SK-N-SH treated with all-trans-retinoic acid at 6 μM for 48 hours (cell line): Measurements from ENCODE around the gene STOM.

ENCODE experiments used
- ATAC-seq: fragments of 200-7000 bp; cut with Tn5 transposase; 3 replicates; pipeline ENCODE4 v1.9.1; 2020; ENCODE audit warnings: mild to moderate bottlenecking, moderate library complexity
- ARNTL ChIP-seq: fragments of 450-650 bp; formaldehyde crosslinking; IDR thresholded peaks from 2 replicates; pipeline ENCODE4 v1.5.0; 2020; ENCODE audit warnings: low read depth, mild to moderate bottlenecking, moderate library complexity, borderline replicate concordance
- BACH2 ChIP-seq: fragments of 250-450 bp; sonication (Bioruptor Pico); IDR thresholded peaks from 2 replicates; pipeline ENCODE4 v1.9.0; 2021; ENCODE audit warnings: mild to moderate bottlenecking, borderline replicate concordance
- CSDC2 ChIP-seq: fragments of 250-450 bp; sonication (Bioruptor Pico); IDR thresholded peaks from 2 replicates; pipeline ENCODE4 v1.5.0; 2020; ENCODE audit warnings: mild to moderate bottlenecking, moderate library complexity
- ESRRG ChIP-seq: fragments of 250-450 bp; sonication (Bioruptor Pico); IDR thresholded peaks from 2 replicates; pipeline ENCODE4 v1.6.1; 2021; ENCODE audit warnings: mild to moderate bottlenecking
- ISL1 ChIP-seq: fragments of 250-450 bp; sonication (Bioruptor Pico); IDR thresholded peaks from 2 replicates; pipeline ENCODE4 v2.1.2; 2022; ENCODE audit warnings: mild to moderate bottlenecking, moderate library complexity
- OSR1 ChIP-seq: fragments of 250-450 bp; sonication (Bioruptor Pico); IDR thresholded peaks from 2 replicates; pipeline ENCODE4 v1.8.0; 2022; ENCODE audit warnings: moderate library complexity, mild to moderate bottlenecking, inconsistent platforms
- POU6F1 ChIP-seq: fragments of 250-450 bp; sonication (Bioruptor Pico); IDR thresholded peaks from 2 replicates; pipeline ENCODE4 v1.8.0; 2021; ENCODE audit warnings: low read depth, mild to moderate bottlenecking, moderate library complexity, borderline replicate concordance
- PPARA ChIP-seq: fragments of 250-450 bp; sonication (Bioruptor Pico); IDR thresholded peaks from 2 replicates; pipeline ENCODE4 v1.5.0; 2020; ENCODE audit warnings: mild to moderate bottlenecking, borderline replicate concordance
- RARB ChIP-seq: fragments of 250-450 bp; sonication (Bioruptor Pico); IDR thresholded peaks from 2 replicates; pipeline ENCODE4 v1.8.0; 2021; ENCODE audit warnings: mild to moderate bottlenecking, moderate library complexity
- SNAI2 ChIP-seq: fragments of 250-450 bp; sonication (Bioruptor Pico); IDR thresholded peaks from 2 replicates; pipeline ENCODE4 v1.5.0; 2020; ENCODE audit warnings: mild to moderate bottlenecking, moderate library complexity
- TCF4 ChIP-seq: fragments of 250-450 bp; sonication (Bioruptor Pico); IDR thresholded peaks from 2 replicates; pipeline ENCODE4 v1.8.0; 2021; ENCODE audit warnings: mild to moderate bottlenecking, moderate library complexity, borderline replicate concordance
- TOX ChIP-seq: fragments of 250-450 bp; sonication (Bioruptor Pico); IDR thresholded peaks from 2 replicates; pipeline ENCODE4 v1.8.0; 2021; ENCODE audit warnings: mild to moderate bottlenecking, moderate library complexity, borderline replicate concordance
- TSHZ2 ChIP-seq: fragments of 250-450 bp; sonication (Bioruptor Pico); IDR thresholded peaks from 2 replicates; pipeline ENCODE4 v1.5.0; 2020; ENCODE audit warnings: mild to moderate bottlenecking, moderate library complexity
- ZC3H10 ChIP-seq: fragments of 250-450 bp; sonication (Bioruptor Pico); IDR thresholded peaks from 2 replicates; pipeline ENCODE4 v1.5.1; 2021; ENCODE audit warnings: mild to moderate bottlenecking, moderate library complexity
- ZFP3 ChIP-seq: fragments of 250-450 bp; sonication (Bioruptor Pico); IDR thresholded peaks from 2 replicates; pipeline ENCODE4 v1.5.0; 2020; ENCODE audit warnings: mild to moderate bottlenecking, moderate library complexity
- ZFP30 ChIP-seq: fragments of 450-650 bp; formaldehyde crosslinking; IDR thresholded peaks from 2 replicates; pipeline ENCODE4 v1.5.0; 2022; ENCODE audit warnings: mild to moderate bottlenecking, moderate library complexity
- ZNF565 ChIP-seq: fragments of 450-650 bp; formaldehyde crosslinking; conservative IDR thresholded peaks from 2 replicates; pipeline ENCODE4 v1.5.0; 2020; ENCODE audit warnings: low read depth, mild to moderate bottlenecking, moderate library complexity
- ZNF70 ChIP-seq: fragments of 450-650 bp; formaldehyde crosslinking; IDR thresholded peaks from 2 replicates; pipeline ENCODE4 v1.5.0; 2020; ENCODE audit warnings: mild to moderate bottlenecking, moderate library complexity
- ZNF8 ChIP-seq: fragments of 450-650 bp; formaldehyde crosslinking; IDR thresholded peaks from 2 replicates; pipeline ENCODE4 v1.5.0; 2020; ENCODE audit warnings: mild to moderate bottlenecking, moderate library complexity
- TF ChIP-seq, protein P1 (sequence below): fragments of 250-450 bp; sonication (Bioruptor Pico); IDR thresholded peaks from 2 replicates; pipeline ENCODE4 v1.5.1; 2021; ENCODE audit warnings: mild to moderate bottlenecking, moderate library complexity
- TF ChIP-seq, protein P2 (sequence below): fragments of 250-450 bp; sonication (Bioruptor Pico); IDR thresholded peaks from 2 replicates; pipeline ENCODE4 v1.5.1; 2020; ENCODE audit warnings: low read depth, mild to moderate bottlenecking, moderate library complexity
- TF ChIP-seq, protein P3 (sequence below): fragments of 250-450 bp; sonication (Bioruptor Pico); IDR thresholded peaks from 2 replicates; pipeline ENCODE4 v1.8.0; 2020; ENCODE audit warnings: mild to moderate bottlenecking, moderate library complexity, borderline replicate concordance

The STOM gene

GRCh38 chr9:121345070-121345469 is 25.0 kb downstream of the STOM start:
- no peak for ATAC-seq

DNA sequence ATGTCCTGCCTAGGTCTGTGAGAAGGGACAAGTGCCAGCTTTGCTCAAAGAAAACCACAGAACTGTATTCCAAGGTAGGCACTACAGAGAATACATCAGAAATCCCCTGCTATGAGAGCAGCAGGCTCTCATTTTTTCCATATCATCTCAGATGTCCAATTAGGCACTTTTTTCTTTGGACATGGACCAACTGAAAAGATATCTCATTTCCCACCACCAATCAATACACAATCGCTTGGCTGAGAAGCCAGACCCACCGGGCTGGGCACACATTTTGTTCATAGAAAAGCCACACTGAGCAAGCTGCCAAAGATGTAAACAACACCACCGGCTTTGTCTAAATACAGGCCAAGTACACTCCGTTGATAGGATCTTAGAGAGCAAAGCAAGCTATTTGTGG is 25.9 kb downstream of the STOM start:
- ATAC-seq, result no peak
- TF ChIP-seq ISL1 (CRISPR knock-in tag) (no peak), ZFP3 (no peak), OSR1 (CRISPR knock-in tag) (no peak), CSDC2 (CRISPR knock-in tag) (no peak), TOX (CRISPR knock-in tag) (no peak), TCF4 (CRISPR knock-in tag) (no peak), ZFP30 (no peak), ESRRG (no peak), PPARA (CRISPR knock-in tag) (no peak), SNAI2 (CRISPR knock-in tag) (no peak), ZNF8 (CRISPR knock-in tag) (no peak), ZNF70 (CRISPR knock-in tag) (no peak)
- TF ChIP-seq, protein P1, sequence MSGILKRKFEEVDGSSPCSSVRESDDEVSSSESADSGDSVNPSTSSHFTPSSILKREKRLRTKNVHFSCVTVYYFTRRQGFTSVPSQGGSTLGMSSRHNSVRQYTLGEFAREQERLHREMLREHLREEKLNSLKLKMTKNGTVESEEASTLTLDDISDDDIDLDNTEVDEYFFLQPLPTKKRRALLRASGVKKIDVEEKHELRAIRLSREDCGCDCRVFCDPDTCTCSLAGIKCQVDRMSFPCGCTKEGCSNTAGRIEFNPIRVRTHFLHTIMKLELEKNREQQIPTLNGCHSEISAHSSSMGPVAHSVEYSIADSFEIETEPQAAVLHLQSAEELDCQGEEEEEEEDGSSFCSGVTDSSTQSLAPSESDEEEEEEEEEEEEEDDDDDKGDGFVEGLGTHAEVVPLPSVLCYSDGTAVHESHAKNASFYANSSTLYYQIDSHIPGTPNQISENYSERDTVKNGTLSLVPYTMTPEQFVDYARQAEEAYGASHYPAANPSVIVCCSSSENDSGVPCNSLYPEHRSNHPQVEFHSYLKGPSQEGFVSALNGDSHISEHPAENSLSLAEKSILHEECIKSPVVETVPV (CRISPR knock-in tag), result no peak
- TF ChIP-seq, protein P2, sequence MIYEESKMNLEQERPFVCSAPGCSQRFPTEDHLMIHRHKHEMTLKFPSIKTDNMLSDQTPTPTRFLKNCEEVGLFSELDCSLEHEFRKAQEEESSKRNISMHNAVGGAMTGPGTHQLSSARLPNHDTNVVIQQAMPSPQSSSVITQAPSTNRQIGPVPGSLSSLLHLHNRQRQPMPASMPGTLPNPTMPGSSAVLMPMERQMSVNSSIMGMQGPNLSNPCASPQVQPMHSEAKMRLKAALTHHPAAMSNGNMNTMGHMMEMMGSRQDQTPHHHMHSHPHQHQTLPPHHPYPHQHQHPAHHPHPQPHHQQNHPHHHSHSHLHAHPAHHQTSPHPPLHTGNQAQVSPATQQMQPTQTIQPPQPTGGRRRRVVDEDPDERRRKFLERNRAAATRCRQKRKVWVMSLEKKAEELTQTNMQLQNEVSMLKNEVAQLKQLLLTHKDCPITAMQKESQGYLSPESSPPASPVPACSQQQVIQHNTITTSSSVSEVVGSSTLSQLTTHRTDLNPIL (CRISPR knock-in tag), result no peak
- TF ChIP-seq, protein P3, sequence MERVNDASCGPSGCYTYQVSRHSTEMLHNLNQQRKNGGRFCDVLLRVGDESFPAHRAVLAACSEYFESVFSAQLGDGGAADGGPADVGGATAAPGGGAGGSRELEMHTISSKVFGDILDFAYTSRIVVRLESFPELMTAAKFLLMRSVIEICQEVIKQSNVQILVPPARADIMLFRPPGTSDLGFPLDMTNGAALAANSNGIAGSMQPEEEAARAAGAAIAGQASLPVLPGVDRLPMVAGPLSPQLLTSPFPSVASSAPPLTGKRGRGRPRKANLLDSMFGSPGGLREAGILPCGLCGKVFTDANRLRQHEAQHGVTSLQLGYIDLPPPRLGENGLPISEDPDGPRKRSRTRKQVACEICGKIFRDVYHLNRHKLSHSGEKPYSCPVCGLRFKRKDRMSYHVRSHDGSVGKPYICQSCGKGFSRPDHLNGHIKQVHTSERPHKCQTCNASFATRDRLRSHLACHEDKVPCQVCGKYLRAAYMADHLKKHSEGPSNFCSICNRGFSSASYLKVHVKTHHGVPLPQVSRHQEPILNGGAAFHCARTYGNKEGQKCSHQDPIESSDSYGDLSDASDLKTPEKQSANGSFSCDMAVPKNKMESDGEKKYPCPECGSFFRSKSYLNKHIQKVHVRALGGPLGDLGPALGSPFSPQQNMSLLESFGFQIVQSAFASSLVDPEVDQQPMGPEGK (CRISPR knock-in tag), result no peak

More at GRCh38 chr9:121345070-121345469, 25.0 kb downstream of the STOM start:
- no peak for TF ChIP-seq OSR1 (CRISPR knock-in tag)
- TF ChIP-seq ZNF70 (CRISPR knock-in tag), result no peak
- TF ChIP-seq, all 23 proteins: peak for 0

DNA sequence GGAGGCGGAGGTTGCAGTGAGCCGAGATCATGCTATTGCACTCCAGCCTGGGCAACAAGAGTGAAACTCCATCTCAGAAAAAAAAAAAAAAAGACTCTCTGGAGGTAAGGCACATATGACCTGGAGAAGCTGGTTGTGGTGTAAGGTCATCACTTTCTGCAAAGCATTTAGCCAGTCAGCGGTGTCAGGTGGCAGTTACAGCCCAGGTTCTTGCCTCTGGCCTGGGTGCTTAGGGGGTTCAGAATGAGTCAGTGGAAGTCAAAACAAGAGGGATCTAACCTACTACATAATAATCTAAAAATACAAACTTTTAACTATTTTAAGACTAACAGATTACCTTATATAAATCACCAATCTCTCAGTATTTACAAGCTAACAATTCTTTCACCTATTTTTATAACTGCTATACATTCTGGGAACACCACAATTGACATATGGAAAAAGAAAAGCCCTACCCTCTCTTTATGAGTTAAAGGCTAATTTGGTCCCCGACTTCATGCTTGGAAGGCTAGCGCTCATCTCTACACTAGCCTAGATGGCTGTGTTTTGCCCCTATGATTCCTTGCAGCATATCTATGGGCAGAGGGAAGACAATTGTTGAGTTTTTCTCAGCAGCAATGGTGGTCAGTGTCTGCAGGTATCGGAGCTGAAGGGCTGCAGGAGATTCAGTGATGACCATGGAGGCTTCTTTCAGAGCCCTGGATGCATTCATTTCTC is 29.2 kb downstream of the STOM start:
- ATAC-seq, result no peak
- TF ChIP-seq ESRRG (no peak), ZNF70 (CRISPR knock-in tag) (no peak), TSHZ2 (CRISPR knock-in tag) (no peak), ZC3H10 (CRISPR knock-in tag) (no peak), ARNTL (no peak), TOX (CRISPR knock-in tag) (no peak), SNAI2 (CRISPR knock-in tag) (no peak), TCF4 (CRISPR knock-in tag) (no peak), ZNF565 (CRISPR knock-in tag) (no peak), POU6F1 (CRISPR knock-in tag) (no peak), ISL1 (CRISPR knock-in tag) (no peak), RARB (CRISPR knock-in tag) (no peak), ZFP30 (no peak), CSDC2 (CRISPR knock-in tag) (no peak), BACH2 (no peak), OSR1 (CRISPR knock-in tag) (no peak)
- TF ChIP-seq, protein P2 (CRISPR knock-in tag), result no peak
- TF ChIP-seq, protein P1 (CRISPR knock-in tag), result no peak
